GM23338 (cell line): ENCODE measurements around the gene SLCO3A1. TPM values are rescaled to one million over a fixed set of nuclear protein-coding genes. Genes with fewer than 3 reads are reported as not detected.

ENCODE experiments used
- ATAC-seq: fragments of 200-7000 bp; cut with Tn5 transposase; 3 replicates; pipeline ENCODE4 v1.9.1; 2020
- DNase-seq: peaks from one replicate; pipeline ENCODE4 v3.0.0-alpha.2; 2015; ENCODE audit warnings: low spot score
- H2AFZ ChIP-seq: fragments of 200-600 bp; sonication (generic); 2 replicates; pipeline ENCODE4 v1.8.0; 2016; ENCODE audit warnings: antibody characterized with exemption, mild to moderate bottlenecking, moderate library complexity
- H3F3A ChIP-seq: fragments of 200-600 bp; sonication (generic); replicated peaks from 2 replicates; pipeline ENCODE4 v1.8.0; 2017; ENCODE audit warnings: antibody characterized with exemption, mixed run types, low read depth
- H3K27ac ChIP-seq: fragments of 200-600 bp; sonication (generic); 2 replicates; pipeline ENCODE4 v1.6.1; 2016; ENCODE audit warnings: low read depth
- H3K27me3 ChIP-seq: fragments of 200-600 bp; sonication (generic); 2 replicates; pipeline ENCODE4 v1.8.0; 2016; ENCODE audit warnings: mild to moderate bottlenecking, mixed run types, moderate library complexity; ENCODE audit not compliant: insufficient read depth
- H3K36me3 ChIP-seq: fragments of 200-600 bp; sonication (generic); 2 replicates; pipeline ENCODE4 v1.8.0; 2016; ENCODE audit warnings: mild to moderate bottlenecking; ENCODE audit not compliant: insufficient read depth
- H3K4me1 ChIP-seq: fragments of 200-600 bp; sonication (generic); 2 replicates; pipeline ENCODE4 v1.8.0; 2016; ENCODE audit warnings: mild to moderate bottlenecking, moderate library complexity; ENCODE audit not compliant: insufficient read depth
- H3K4me2 ChIP-seq: fragments of 200-600 bp; sonication (generic); 2 replicates; pipeline ENCODE4 v1.7.1; 2017; ENCODE audit warnings: mixed run types
- H3K4me3 ChIP-seq: fragments of 200-600 bp; sonication (generic); 2 replicates; pipeline ENCODE4 v1.6.1; 2016; ENCODE audit warnings: mixed run types
- H3K79me2 ChIP-seq: fragments of 200-600 bp; sonication (generic); replicated peaks from 2 replicates; pipeline ENCODE4 v1.8.0; 2017; ENCODE audit warnings: mild to moderate bottlenecking; ENCODE audit not compliant: insufficient read depth
- H3K9me2 ChIP-seq: fragments of 200-600 bp; sonication (generic); 2 replicates; pipeline ENCODE4 v1.8.0; 2017; ENCODE audit not compliant: insufficient read depth
- H4K20me1 ChIP-seq: fragments of 200-600 bp; sonication (generic); replicated peaks from 2 replicates; pipeline ENCODE4 v1.8.0; 2017; ENCODE audit warnings: mild to moderate bottlenecking; ENCODE audit not compliant: insufficient read depth
- H3K27ac Mint-ChIP-seq: 2 replicates; pipeline ENCODE4 v1.8.0; 2020; ENCODE audit warnings: inconsistent platforms, mild to moderate bottlenecking, moderate library complexity, mixed read lengths
- H3K27me3 Mint-ChIP-seq: 3 replicates; pipeline ENCODE4 v1.8.0; 2022; ENCODE audit warnings: low read depth, mild to moderate bottlenecking, moderate library complexity, mixed read lengths, inconsistent platforms; ENCODE audit not compliant: insufficient read depth, poor library complexity
- H3K36me3 Mint-ChIP-seq: 3 replicates; pipeline ENCODE4 v1.8.0; 2021; ENCODE audit warnings: low read depth, mild to moderate bottlenecking, inconsistent platforms, moderate library complexity, mixed read lengths
- H3K4me1 Mint-ChIP-seq: 3 replicates; pipeline ENCODE4 v1.8.0; 2020; ENCODE audit warnings: mild to moderate bottlenecking, inconsistent platforms, mixed read lengths
- H3K4me3 Mint-ChIP-seq: 3 replicates; pipeline ENCODE4 v1.8.0; 2021; ENCODE audit warnings: moderate library complexity, mild to moderate bottlenecking, inconsistent platforms, mixed read lengths
- H3K9me3 Mint-ChIP-seq: 3 replicates; pipeline ENCODE4 v1.8.0; 2020; ENCODE audit warnings: moderate library complexity, mild to moderate bottlenecking, inconsistent platforms, mixed read lengths
- CREB1 ChIP-seq: fragments of 250-450 bp; sonication (Bioruptor Pico); IDR thresholded peaks from 2 replicates; pipeline ENCODE4 v1.5.0; 2020; ENCODE audit warnings: low read depth, mild to moderate bottlenecking, moderate library complexity
- EZH2 ChIP-seq: fragments of 200-600 bp; sonication (generic); IDR thresholded peaks from one replicate; pipeline ENCODE4 v1.8.0; 2017; ENCODE audit warnings: antibody characterized with exemption, mild to moderate bottlenecking, low read depth; ENCODE audit not compliant: unreplicated experiment
- ZNF114 ChIP-seq: fragments of 250-450 bp; sonication (Bioruptor Pico); IDR thresholded peaks from 2 replicates; pipeline ENCODE4 v1.5.0; 2020; ENCODE audit warnings: mild to moderate bottlenecking, moderate library complexity
- polyA plus RNA-seq: library from polyadenylated mRNA; unstranded; fragments of >200 nt; fragmentation: Nextera tagmentation; extraction: Ambion mirVana; gene quantifications from 2 replicates; pipeline ENCODE4 v1.2.1, GENCODE V29; 2016
- total RNA-seq: library from RNA; depleted of rRNA; stranded (reverse); fragments of >200 nt; shearing (Covaris generic); gene quantifications from 2 replicates; pipeline ENCODE4 v1.2.3, GENCODE V29; 2014
- TF ChIP-seq, protein P1 (sequence below): fragments of 250-450 bp; sonication (Bioruptor Pico); IDR thresholded peaks from 2 replicates; pipeline ENCODE4 v1.5.0; 2020; ENCODE audit warnings: mild to moderate bottlenecking, moderate library complexity
- TF ChIP-seq, protein P2 (sequence below), 2 experiments: fragments of 200-600 bp in 1 of 2; sonication (generic) in 1 of 2; conservative IDR thresholded peaks; 2 replicates each; pipeline versions ENCODE4 v1.5.1 to v1.6.1; 2016 to 2017; ENCODE audit warnings: antibody characterized with exemption in 2 of 2, low read depth in 2 of 2, mild to moderate bottlenecking in 2 of 2, moderate library complexity in 1 of 2

SLCO3A1 gene
- total and polyA plus RNA-seq, 2 experiments from 2014 or later, result 7.3 to 9.4 TPM

DNA sequence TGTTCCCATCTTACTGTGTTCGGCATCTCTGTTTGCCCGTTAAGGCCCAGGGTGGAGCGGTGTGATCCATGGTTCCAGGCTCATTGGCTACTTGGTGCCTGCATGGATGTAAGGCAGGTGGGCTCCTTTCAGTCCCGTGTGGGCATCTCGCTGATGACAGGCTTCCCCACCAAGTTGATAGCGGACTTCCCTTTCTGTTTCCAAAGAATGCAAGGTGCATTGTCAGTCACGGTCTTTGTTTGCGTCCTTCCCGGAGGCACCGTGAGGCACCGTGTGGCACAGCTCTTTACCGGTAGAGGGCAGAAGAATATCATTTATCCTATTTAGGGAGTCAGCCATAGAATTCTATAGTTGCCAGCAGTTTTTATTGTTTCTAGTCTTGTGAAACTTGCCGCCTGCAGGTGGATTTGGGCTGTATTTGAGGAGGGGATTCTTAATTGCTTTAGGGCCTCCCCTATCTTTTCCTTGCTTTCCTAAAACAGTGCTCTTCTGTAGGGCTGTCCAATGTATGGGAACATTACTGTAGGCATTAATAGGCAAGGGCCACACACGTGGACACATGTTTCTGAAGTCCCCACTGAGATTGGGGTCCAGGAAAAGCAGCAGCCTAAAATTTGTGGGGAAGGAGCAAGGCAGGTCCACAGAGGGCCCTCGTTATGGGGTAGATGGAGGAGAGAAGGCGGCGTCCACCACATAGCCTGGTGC lies 244.1 kb downstream of the SLCO3A1 start:
- no peak overlapping the region for H3K27ac ChIP-seq
- peaks cover 30% of the 10 kb centered on the region for H3K4me1 Mint-ChIP-seq
- no peaks in the 10 kb centered on the region for H3K27me3 ChIP-seq
- H2AFZ ChIP-seq, result no peak overlapping the region
- H3K79me2 ChIP-seq, result no peaks in the 10 kb centered on the region
- H3K27me3 Mint-ChIP-seq, result peaks cover 11% of the 10 kb centered on the region
- no peak overlapping the region for H3K4me2 ChIP-seq
- no peaks in the 10 kb centered on the region for H3K36me3 ChIP-seq
- H3K4me1 ChIP-seq, result peaks cover 11% of the 10 kb centered on the region
- H3K9me2 ChIP-seq, result no peaks in the 10 kb centered on the region
- 0 out of 2 replicates have a peak overlapping the region, but pooled peaks have one; percentile 62 for H3K27ac Mint-ChIP-seq
- peak; percentile 90 for ATAC-seq
- H3K36me3 Mint-ChIP-seq, result peaks cover 12% of the 10 kb centered on the region; the same call in 2 of the 3 replicates
- H3F3A ChIP-seq, result 0 out of 2 replicates have a peak, but pooled peaks cover 3% of the 10 kb centered on the region
- no peak overlapping the region for H3K4me3 Mint-ChIP-seq
- peaks cover 2% of the 10 kb centered on the region; the same call in 1 of the 3 replicates for H3K9me3 Mint-ChIP-seq
- TF ChIP-seq EZH2, result no peak
- peak; percentile 24; the same call in 1 of the 2 replicates for TF ChIP-seq CREB1 (CRISPR knock-in tag)
- TF ChIP-seq, protein P1, sequence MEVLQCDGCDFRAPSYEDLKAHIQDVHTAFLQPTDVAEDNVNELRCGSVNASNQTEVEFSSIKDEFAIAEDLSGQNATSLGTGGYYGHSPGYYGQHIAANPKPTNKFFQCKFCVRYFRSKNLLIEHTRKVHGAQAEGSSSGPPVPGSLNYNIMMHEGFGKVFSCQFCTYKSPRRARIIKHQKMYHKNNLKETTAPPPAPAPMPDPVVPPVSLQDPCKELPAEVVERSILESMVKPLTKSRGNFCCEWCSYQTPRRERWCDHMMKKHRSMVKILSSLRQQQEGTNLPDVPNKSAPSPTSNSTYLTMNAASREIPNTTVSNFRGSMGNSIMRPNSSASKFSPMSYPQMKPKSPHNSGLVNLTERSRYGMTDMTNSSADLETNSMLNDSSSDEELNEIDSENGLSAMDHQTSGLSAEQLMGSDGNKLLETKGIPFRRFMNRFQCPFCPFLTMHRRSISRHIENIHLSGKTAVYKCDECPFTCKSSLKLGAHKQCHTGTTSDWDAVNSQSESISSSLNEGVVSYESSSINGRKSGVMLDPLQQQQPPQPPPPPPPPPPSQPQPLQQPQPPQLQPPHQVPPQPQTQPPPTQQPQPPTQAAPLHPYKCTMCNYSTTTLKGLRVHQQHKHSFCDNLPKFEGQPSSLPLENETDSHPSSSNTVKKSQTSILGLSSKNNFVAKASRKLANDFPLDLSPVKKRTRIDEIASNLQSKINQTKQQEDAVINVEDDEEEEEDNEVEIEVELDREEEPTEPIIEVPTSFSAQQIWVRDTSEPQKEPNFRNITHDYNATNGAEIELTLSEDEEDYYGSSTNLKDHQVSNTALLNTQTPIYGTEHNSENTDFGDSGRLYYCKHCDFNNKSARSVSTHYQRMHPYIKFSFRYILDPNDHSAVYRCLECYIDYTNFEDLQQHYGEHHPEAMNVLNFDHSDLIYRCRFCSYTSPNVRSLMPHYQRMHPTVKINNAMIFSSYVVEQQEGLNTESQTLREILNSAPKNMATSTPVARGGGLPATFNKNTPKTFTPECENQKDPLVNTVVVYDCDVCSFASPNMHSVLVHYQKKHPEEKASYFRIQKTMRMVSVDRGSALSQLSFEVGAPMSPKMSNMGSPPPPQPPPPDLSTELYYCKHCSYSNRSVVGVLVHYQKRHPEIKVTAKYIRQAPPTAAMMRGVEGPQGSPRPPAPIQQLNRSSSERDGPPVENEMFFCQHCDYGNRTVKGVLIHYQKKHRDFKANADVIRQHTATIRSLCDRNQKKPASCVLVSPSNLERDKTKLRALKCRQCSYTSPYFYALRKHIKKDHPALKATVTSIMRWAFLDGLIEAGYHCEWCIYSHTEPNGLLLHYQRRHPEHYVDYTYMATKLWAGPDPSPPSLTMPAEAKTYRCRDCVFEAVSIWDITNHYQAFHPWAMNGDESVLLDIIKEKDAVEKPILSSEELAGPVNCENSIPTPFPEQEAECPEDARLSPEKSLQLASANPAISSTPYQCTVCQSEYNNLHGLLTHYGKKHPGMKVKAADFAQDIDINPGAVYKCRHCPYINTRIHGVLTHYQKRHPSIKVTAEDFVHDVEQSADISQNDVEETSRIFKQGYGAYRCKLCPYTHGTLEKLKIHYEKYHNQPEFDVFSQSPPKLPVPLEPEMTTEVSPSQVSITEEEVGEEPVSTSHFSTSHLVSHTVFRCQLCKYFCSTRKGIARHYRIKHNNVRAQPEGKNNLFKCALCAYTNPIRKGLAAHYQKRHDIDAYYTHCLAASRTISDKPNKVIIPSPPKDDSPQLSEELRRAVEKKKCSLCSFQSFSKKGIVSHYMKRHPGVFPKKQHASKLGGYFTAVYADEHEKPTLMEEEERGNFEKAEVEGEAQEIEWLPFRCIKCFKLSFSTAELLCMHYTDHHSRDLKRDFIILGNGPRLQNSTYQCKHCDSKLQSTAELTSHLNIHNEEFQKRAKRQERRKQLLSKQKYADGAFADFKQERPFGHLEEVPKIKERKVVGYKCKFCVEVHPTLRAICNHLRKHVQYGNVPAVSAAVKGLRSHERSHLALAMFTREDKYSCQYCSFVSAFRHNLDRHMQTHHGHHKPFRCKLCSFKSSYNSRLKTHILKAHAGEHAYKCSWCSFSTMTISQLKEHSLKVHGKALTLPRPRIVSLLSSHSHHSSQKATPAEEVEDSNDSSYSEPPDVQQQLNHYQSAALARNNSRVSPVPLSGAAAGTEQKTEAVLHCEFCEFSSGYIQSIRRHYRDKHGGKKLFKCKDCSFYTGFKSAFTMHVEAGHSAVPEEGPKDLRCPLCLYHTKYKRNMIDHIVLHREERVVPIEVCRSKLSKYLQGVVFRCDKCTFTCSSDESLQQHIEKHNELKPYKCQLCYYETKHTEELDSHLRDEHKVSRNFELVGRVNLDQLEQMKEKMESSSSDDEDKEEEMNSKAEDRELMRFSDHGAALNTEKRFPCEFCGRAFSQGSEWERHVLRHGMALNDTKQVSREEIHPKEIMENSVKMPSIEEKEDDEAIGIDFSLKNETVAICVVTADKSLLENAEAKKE, result no peak
- TF ChIP-seq, protein P2, sequence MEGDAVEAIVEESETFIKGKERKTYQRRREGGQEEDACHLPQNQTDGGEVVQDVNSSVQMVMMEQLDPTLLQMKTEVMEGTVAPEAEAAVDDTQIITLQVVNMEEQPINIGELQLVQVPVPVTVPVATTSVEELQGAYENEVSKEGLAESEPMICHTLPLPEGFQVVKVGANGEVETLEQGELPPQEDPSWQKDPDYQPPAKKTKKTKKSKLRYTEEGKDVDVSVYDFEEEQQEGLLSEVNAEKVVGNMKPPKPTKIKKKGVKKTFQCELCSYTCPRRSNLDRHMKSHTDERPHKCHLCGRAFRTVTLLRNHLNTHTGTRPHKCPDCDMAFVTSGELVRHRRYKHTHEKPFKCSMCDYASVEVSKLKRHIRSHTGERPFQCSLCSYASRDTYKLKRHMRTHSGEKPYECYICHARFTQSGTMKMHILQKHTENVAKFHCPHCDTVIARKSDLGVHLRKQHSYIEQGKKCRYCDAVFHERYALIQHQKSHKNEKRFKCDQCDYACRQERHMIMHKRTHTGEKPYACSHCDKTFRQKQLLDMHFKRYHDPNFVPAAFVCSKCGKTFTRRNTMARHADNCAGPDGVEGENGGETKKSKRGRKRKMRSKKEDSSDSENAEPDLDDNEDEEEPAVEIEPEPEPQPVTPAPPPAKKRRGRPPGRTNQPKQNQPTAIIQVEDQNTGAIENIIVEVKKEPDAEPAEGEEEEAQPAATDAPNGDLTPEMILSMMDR (conservative IDR thresholded peaks at IDR 0.05; ENCODE audit: low read depth in 2 of 2), result peak; percentile 92 to 95
- no peak for TF ChIP-seq ZNF114 (CRISPR knock-in tag)
- DNase-seq, result peak; percentile 95
- no peak overlapping the region for H3K4me3 ChIP-seq
- no peaks in the 10 kb centered on the region for H4K20me1 ChIP-seq
